Measurements from ENCODE around the gene GAS7. TPM values are rescaled to one million over a fixed set of nuclear protein-coding genes. Genes with fewer than 3 reads are reported as not detected.
A peak's percentile ranks its signal among the peaks of the same experiment; 100 is the strongest.

GAS7 gene
- total RNA-seq, 1 experiment from 2014 or later: 6.0 TPM

DNA sequence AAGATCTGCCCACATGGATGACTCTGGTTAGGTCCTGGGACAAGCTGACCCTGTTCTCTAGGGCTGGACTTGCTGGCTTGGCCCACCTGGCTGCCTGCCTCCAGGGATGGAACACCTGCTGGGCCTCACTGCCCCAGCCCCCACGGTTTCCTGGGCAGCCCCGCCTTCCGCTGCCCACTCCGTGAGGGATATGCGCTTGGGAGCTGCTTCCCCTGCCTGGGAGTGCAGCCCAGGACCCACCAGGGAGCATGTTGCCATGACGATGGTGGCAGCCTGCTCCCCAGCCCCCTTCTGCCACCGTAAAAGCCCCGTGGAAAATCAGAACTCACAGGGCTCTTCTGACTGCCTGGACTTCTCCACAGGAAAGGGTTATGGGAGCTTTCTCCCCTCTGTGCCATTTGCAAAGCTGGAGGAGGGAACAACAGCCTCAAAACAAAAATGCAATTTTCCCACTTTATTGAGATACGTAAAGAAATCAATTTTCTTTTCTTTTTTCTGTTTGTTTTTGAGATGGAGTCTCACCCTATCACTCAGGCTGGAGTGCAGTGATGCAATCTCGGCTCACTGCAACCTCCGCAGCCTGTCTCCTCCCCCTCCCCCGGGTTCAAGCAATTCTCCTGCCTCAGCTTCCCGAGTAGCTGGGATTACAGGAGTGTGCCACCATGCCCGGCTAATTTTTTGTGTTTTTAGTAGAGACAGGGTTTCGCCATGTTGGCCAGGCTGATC lies 18.0 kb upstream of the GAS7 start:
- Mint-ChIP-seq H3K27ac (no peak overlapping the region), H3K27me3 (ENCODE audit: low read depth) (no peaks in the 10 kb centered on the region), H3K4me1 (peaks cover 16 to 20% of the 10 kb centered on the region in 2 experiments), H3K36me3 (ENCODE audit: insufficient read depth in 1 of 3, low read depth in 3 of 3) (no peaks in the 10 kb centered on the region), H3K9me3 (peaks cover 0 to 5% of the 10 kb centered on the region in 2 experiments; a peak in 2 of 5 replicates), H3K4me3 (peak overlapping the region; percentile 25 to 32; a peak in 3 of 5 replicates)
- WGBS (ENCODE audit: extremely low coverage, insufficient read length, low lambda C conversion rate): no CpG with 5 or more reads among the region's 15 CpGs
- H2BK15ac ChIP-seq (ENCODE audit: low read depth, low read length): no peak overlapping the region
- H2BK5ac ChIP-seq (ENCODE audit: insufficient read length, low read length): no peak overlapping the region
- no peaks in the 10 kb centered on the region; the same call in 1 of the 2 replicates for H3K4me1 ChIP-seq (ENCODE audit: insufficient read depth, low read length)
- no peak overlapping the region for H3K4ac ChIP-seq (ENCODE audit: low read depth, low read length)
- DNase-seq: peak; percentile 70
- H4K91ac ChIP-seq (ENCODE audit: insufficient read length, low read depth, low read length): no peak overlapping the region
- no peaks in the 10 kb centered on the region for H3K27me3 ChIP-seq (ENCODE audit: insufficient read depth, low read length)
- H3K79me2 ChIP-seq (ENCODE audit: insufficient read depth, low read length): no peaks in the 10 kb centered on the region
- no peaks in the 10 kb centered on the region for H3K79me1 ChIP-seq (ENCODE audit: insufficient read depth, low read depth, low read length, poor library complexity, severe bottlenecking)
- H4K20me1 ChIP-seq (ENCODE audit: control insufficient read depth, insufficient read depth, insufficient read length): no peaks in the 10 kb centered on the region
- TF ChIP-seq, protein P1, sequence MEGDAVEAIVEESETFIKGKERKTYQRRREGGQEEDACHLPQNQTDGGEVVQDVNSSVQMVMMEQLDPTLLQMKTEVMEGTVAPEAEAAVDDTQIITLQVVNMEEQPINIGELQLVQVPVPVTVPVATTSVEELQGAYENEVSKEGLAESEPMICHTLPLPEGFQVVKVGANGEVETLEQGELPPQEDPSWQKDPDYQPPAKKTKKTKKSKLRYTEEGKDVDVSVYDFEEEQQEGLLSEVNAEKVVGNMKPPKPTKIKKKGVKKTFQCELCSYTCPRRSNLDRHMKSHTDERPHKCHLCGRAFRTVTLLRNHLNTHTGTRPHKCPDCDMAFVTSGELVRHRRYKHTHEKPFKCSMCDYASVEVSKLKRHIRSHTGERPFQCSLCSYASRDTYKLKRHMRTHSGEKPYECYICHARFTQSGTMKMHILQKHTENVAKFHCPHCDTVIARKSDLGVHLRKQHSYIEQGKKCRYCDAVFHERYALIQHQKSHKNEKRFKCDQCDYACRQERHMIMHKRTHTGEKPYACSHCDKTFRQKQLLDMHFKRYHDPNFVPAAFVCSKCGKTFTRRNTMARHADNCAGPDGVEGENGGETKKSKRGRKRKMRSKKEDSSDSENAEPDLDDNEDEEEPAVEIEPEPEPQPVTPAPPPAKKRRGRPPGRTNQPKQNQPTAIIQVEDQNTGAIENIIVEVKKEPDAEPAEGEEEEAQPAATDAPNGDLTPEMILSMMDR (conservative IDR thresholded peaks at IDR 0.05): no peak
- peak overlapping the region; percentile 7 for H3K4me2 ChIP-seq (ENCODE audit: insufficient read depth, insufficient read length, low read length)
- no peak overlapping the region for H2AK5ac ChIP-seq (ENCODE audit: insufficient read length, low read length)
- H3K23me2 ChIP-seq (ENCODE audit: insufficient read length, low read depth, low read length, poor library complexity, severe bottlenecking): no peaks in the 10 kb centered on the region
- H2BK20ac ChIP-seq (ENCODE audit: low read depth, low read length, poor library complexity, severe bottlenecking): no peak overlapping the region
- peak overlapping the region; percentile 33 for H3K18ac ChIP-seq (ENCODE audit: insufficient read length, low read depth, low read length)
- H3K9me3 ChIP-seq (ENCODE audit: control insufficient read depth, low read depth, low read length): no peaks in the 10 kb centered on the region
- no peak overlapping the region for H3K56ac ChIP-seq (ENCODE audit: insufficient read length, low read depth, low read length)
- H2BK120ac ChIP-seq (ENCODE audit: low read depth, low read length, poor library complexity, severe bottlenecking): no peak overlapping the region
- H4K5ac ChIP-seq (ENCODE audit: insufficient read length, low read depth, low read length): no peak overlapping the region
- H3K27ac ChIP-seq (ENCODE audit: insufficient read length, low read depth, low read length): no peak overlapping the region
- H2AFZ ChIP-seq (ENCODE audit: low read length): no peak overlapping the region
- H3T11ph ChIP-seq (ENCODE audit: low read length): no peak overlapping the region
- H3K14ac ChIP-seq (ENCODE audit: insufficient read depth, low read length): 0 out of 2 replicates have a peak overlapping the region, but pooled peaks have one; percentile 58
- H3K9ac ChIP-seq (ENCODE audit: extremely low read depth, insufficient read length, low read length): no peak overlapping the region
- H2BK12ac ChIP-seq (ENCODE audit: insufficient read length, low read depth, low read length): no peak overlapping the region
- no peak overlapping the region for H4K8ac ChIP-seq (replicated peaks; ENCODE audit: insufficient read length, low read depth, low read length)
- H3K23ac ChIP-seq (ENCODE audit: insufficient read length, low read depth, low read length): no peak overlapping the region
